Astrocyte (in vitro differentiated cells and primary cell): ENCODE data around the gene SEPSECS.

ENCODE experiments used
- EZH2 ChIP-seq: IDR thresholded peaks from 2 replicates; pipeline ENCODE4 v1.6.1; 2012; ENCODE audit warnings: mild to moderate bottlenecking, low read length, inconsistent platforms; ENCODE audit not compliant: insufficient read depth
- TF ChIP-seq, protein P1 (sequence below): IDR thresholded peaks from 2 replicates; pipeline ENCODE4 v1.5.1; 2011; ENCODE audit warnings: low read depth, mild to moderate bottlenecking, inconsistent platforms, low read length, moderate library complexity; ENCODE audit not compliant: insufficient read depth

DNA sequence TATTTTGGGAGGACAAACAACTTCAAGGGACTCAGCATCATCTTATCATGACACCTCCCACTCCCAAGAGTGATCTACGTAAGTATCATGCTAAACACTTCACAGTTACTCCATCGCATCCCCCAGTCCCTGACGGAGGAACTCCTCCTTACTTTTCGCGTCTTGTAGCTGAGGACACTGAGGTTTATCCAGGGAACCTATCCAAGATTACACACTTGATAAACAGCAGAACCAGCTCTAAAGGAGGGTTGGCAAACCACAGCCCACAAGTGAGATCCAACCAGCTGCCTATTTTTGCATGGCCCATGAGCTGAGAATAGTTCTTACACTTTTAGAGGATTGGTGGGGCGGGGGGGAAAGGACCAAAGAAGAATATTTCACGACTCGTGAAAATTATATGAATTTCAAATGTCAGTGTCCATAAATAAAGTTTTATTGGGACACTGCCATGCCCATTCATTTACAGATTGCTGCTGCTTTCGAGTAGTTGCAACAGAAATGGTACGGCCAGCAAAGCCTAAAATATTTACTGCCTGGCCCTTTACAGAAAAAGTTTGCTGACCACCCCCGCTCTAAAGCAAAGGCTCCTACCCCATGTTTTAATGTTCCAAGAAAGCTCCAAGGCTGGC lies 47.8 kb downstream of the SEPSECS start:
- TF ChIP-seq, protein P1, sequence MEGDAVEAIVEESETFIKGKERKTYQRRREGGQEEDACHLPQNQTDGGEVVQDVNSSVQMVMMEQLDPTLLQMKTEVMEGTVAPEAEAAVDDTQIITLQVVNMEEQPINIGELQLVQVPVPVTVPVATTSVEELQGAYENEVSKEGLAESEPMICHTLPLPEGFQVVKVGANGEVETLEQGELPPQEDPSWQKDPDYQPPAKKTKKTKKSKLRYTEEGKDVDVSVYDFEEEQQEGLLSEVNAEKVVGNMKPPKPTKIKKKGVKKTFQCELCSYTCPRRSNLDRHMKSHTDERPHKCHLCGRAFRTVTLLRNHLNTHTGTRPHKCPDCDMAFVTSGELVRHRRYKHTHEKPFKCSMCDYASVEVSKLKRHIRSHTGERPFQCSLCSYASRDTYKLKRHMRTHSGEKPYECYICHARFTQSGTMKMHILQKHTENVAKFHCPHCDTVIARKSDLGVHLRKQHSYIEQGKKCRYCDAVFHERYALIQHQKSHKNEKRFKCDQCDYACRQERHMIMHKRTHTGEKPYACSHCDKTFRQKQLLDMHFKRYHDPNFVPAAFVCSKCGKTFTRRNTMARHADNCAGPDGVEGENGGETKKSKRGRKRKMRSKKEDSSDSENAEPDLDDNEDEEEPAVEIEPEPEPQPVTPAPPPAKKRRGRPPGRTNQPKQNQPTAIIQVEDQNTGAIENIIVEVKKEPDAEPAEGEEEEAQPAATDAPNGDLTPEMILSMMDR, result no peak
- no peak for TF ChIP-seq EZH2
